Esophagus squamous epithelium (tissue), 5 donors: ENCODE results near the gene GALNT13. TPM values are rescaled to one million over a fixed set of nuclear protein-coding genes. Genes with fewer than 3 reads are reported as not detected.

Source experiments
- DNase-seq: peaks from one replicate; lab custom pipeline; 2025; lab: John Stamatoyannopoulos, UW
- H3K27ac ChIP-seq, 4 donors: fragments of 200-600 bp; sonication (generic); one replicate each; pipeline ENCODE4 v1.5.1; 2016 to 2019; ENCODE audit warnings: mild to moderate bottlenecking in 1 of 4
- H3K27me3 ChIP-seq, 4 donors: fragments of 200-600 bp; sonication (generic); 1 replicate in 3 of 4; 2 replicates in 1 of 4; pipeline versions ENCODE4 v1.5.1 to v1.6.0; 2017 to 2021; ENCODE audit warnings: antibody characterized with exemption in 1 of 4
- H3K36me3 ChIP-seq, 3 donors: fragments of 200-600 bp; sonication (generic); one replicate each; pipeline ENCODE4 v1.5.1; 2016 to 2019
- H3K4me1 ChIP-seq, 3 donors: fragments of 200-600 bp; sonication (generic); one replicate each; pipeline ENCODE4 v1.5.1; 2017 to 2019
- H3K4me3 ChIP-seq, 4 donors: fragments of 200-600 bp; sonication (generic); 1 replicate in 3 of 4; 2 replicates in 1 of 4; pipeline ENCODE4 v1.5.1; 2016 to 2019; ENCODE audit warnings: mild to moderate bottlenecking in 2 of 4, moderate library complexity in 1 of 4
- H3K9me3 ChIP-seq, 3 donors: fragments of 200-600 bp; sonication (generic); one replicate each; pipeline ENCODE4 v1.5.1; 2016 to 2019
- CTCF ChIP-seq, 6 experiments: fragments of 450-650 bp in 4 of 6; fragments of 200-600 bp in 2 of 6; sonication (generic) in 2 of 6; IDR thresholded peaks; one replicate each; pipeline ENCODE4 v1.5.1; 2016 to 2019; ENCODE audit warnings: antibody characterized with exemption in 6 of 6, mild to moderate bottlenecking in 4 of 6, moderate library complexity in 4 of 6
- POLR2A ChIP-seq, 4 donors: fragments of 450-650 bp; IDR thresholded peaks; one replicate each; pipeline ENCODE4 v1.6.1; 2017; ENCODE audit warnings: antibody characterized with exemption in 4 of 4, mild to moderate bottlenecking in 4 of 4, moderate library complexity in 3 of 4
- WGBS, 2 donors: methylation state at CpG; one replicate each; pipeline ENCODE4 v1.1.5; 2018; 5-methylcytosine and 5-hydroxymethylcytosine counted together
- intact Hi-C: fragments of 100-400 bp; cut with DNase I; formaldehyde crosslinking; loops from one replicate; pipeline ENCODE4 v1.15.0; 2022
- total RNA-seq, 4 donors: library from RNA; depleted of rRNA; stranded (reverse); fragments of >200 nt; gene quantifications; one replicate each; pipeline ENCODE4 v1.1.0, GENCODE V29; 2016
- donor health status: DM: yes; HTN: yes; CAD: no.

Gene GALNT13
- total RNA-seq, 4 donors from 2014 or later: 0.04 to 0.38 (median 0.17) TPM

- Histone ChIP-seq H3K4me1 (no peaks in the 10 kb centered on the region), H3K27ac (no peak overlapping the region), H3K9me3 (no peaks in the 10 kb centered on the region), H3K36me3 (no peaks in the 10 kb centered on the region), H3K27me3 (no peaks in the 10 kb centered on the region), H3K4me3 (no peak overlapping the region)
- no peak for DNase-seq
- intact Hi-C loops: no loop called here
- no peak for TF ChIP-seq CTCF (IDR thresholded peaks at IDR 0.05)
- TF ChIP-seq POLR2A (IDR thresholded peaks at IDR 0.05): no peak
- WGBS, 2 donors: 29 to 41% methylated on average over 2 of the region's 2 CpGs
Measured at GRCh38 chr2:154452471-154452870, 580.7 kb downstream of the GALNT13 start.

GRCh38 chr2:154452906-154453493 lies 581.3 kb downstream of the GALNT13 start:
- no peak for DNase-seq
- Histone ChIP-seq H3K9me3 (no peaks in the 10 kb centered on the region), H3K27me3 (no peaks in the 10 kb centered on the region), H3K27ac (no peak overlapping the region), H3K36me3 (no peaks in the 10 kb centered on the region), H3K4me1 (no peaks in the 10 kb centered on the region), H3K4me3 (no peak overlapping the region)
- intact Hi-C loops: no loop called here
- TF ChIP-seq CTCF (IDR thresholded peaks at IDR 0.05) (peak in 1 of 6 experiments; percentile 6), POLR2A (IDR thresholded peaks at IDR 0.05) (no peak)
- WGBS, 2 donors: 50 to 71% methylated on average over 4 of the region's 4 CpGs

GRCh38 chr2:154455166-154455565 lies 583.4 kb downstream of the GALNT13 start:
- H3K4me1 ChIP-seq: no peaks in the 10 kb centered on the region
- no peaks in the 10 kb centered on the region for H3K27me3 ChIP-seq
- no peaks in the 10 kb centered on the region for H3K9me3 ChIP-seq
- WGBS, 2 donors: 92 to 98% methylated on average over 4 of the region's 4 CpGs
- DNase-seq: no peak
- no peak for TF ChIP-seq POLR2A (IDR thresholded peaks at IDR 0.05)
- no peak for TF ChIP-seq CTCF (IDR thresholded peaks at IDR 0.05)
- H3K27ac ChIP-seq: no peak overlapping the region
- no peak overlapping the region for H3K4me3 ChIP-seq
- no peaks in the 10 kb centered on the region for H3K36me3 ChIP-seq
- intact Hi-C loops: no loop called here

- no peak overlapping the region for H3K27ac ChIP-seq
- no peaks in the 10 kb centered on the region for H3K4me1 ChIP-seq
- intact Hi-C loops: no loop called here
- H3K36me3 ChIP-seq: no peaks in the 10 kb centered on the region
- 48 to 51% methylated on average over 2 of the region's 2 CpGs for WGBS, 2 donors
- no peaks in the 10 kb centered on the region for H3K9me3 ChIP-seq
- H3K27me3 ChIP-seq: no peaks in the 10 kb centered on the region
- TF ChIP-seq CTCF (IDR thresholded peaks at IDR 0.05): no peak
- TF ChIP-seq POLR2A (IDR thresholded peaks at IDR 0.05): no peak
- H3K4me3 ChIP-seq: peak overlapping the region in 1 of 4 donors; percentile 15
- no peak for DNase-seq
Measured at GRCh38 chr2:154455866-154456265, 584.1 kb downstream of the GALNT13 start.

DNA sequence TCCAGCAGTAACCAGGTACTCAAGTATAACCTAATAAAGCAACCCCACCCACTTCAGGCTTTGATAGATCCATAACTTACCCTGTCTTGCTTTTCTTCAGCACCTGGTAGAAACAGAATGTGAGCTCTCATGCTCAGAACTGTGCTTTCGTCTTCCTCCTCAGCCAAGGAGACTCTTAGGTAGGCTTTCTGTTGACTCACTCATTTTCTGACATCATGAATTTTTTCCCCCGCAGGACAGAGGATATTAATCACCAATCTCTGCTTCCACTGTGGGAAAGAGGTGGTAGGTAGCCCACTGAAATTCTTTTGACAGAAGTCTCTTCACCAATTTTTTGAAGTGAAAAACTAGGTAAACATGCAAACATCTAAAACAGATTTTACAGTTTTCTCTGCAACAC lies 585.6 kb downstream of the GALNT13 start:
- no peaks in the 10 kb centered on the region for H3K27me3 ChIP-seq
- intact Hi-C loops: no loop called here
- WGBS, 2 donors: 38 to 73% methylated on average over 2 of the region's 2 CpGs
- H3K9me3 ChIP-seq: no peaks in the 10 kb centered on the region
- DNase-seq: no peak
- H3K4me1 ChIP-seq: no peaks in the 10 kb centered on the region
- no peak overlapping the region for H3K4me3 ChIP-seq
- H3K36me3 ChIP-seq: no peaks in the 10 kb centered on the region
- no peak for TF ChIP-seq CTCF (IDR thresholded peaks at IDR 0.05)
- TF ChIP-seq POLR2A (IDR thresholded peaks at IDR 0.05): no peak
- no peak overlapping the region for H3K27ac ChIP-seq
